ENCODE measurements around the gene ALS2.
"Not testable (repeated sequence)": the region's sequence is repeated elsewhere in the genome, so short reads cannot be mapped to it uniquely, and the experiment has no call there.

Gene ALS2

DNA sequence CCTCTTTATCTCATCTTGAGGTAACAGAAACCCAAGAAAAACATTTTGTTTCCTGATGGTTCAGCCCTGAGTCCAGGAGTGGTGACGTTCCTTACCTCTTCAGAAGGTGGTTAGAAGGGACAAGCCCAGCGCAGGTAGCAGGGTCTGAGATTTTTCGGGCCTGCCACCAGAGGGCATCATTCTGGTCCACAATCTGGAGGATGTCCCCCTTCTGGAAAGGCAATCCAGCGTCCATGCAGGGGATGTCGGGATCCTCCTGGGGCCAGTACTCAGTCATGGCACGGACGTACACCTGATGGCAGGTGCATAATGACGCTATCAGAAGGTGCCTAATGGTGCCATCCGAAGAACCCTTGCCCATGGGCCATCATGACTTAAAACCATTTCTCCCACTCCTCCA lies 100.0 kb downstream of the ALS2 start:
- H3K4me3 ChIP-seq (ENCODE audit: low read depth, low read length), result no peak overlapping the region

DNA sequence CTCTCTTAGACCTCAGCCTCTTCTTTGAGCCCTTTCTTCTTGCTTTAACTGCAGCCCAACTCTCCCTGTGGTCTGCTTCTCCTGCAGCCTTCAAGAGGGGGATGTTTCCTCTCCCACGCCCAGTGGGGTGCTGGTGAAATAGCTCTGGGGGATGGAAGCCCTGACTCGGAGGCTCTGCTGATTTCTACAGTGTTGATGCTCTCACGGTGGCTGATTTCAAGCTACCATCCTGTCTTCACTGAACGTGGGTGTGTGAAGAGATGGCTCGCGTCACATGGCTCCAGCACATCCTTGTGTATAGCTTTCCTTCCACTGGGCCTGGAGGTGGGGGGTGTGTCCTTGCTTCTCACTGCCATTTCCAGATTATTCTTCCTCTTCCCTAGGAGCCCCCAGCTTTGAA lies 102.3 kb downstream of the ALS2 start:
- no peak overlapping the region for H3K4me3 ChIP-seq (ENCODE audit: low read depth, low read length)

DNA sequence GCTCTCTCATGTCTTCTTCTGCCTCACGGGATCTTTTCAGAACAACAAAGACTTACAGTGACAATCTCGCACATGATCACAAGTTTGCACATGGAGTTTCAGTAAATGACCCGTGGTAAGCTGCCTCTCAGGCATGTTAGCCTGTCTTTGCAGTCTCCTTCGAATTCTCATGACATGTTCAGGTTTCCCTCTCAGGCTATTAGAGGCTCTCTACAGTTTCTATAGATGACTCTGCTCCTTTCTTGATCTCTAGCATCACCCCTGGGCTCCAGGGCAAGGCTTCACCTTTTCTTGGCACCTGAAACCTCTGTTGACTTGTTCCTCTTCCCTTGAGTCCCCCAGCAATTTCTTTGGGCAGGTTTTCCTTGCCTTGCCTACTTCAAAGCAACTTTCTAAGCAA lies 105.3 kb downstream of the ALS2 start:
- H3K4me3 ChIP-seq (ENCODE audit: low read depth, low read length), result no peak overlapping the region

DNA sequence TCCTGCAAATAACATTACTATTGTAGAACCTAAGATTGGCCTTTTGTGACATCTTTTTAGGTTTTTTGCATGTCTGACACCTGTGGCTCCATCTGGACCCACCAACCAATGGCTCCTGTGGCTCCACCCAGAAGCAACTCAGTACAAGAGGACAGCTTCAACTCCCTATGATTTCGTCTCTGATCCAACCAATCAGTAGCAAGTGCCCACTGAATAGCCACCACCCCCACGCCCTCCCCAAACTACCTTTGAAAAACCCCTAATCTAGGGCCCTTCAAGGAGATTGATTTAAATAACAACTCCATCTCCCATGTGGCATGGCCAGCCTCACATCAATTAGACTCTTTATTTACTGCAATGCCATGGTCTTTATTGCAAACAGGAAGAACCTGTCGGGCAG lies 105.9 kb downstream of the ALS2 start:
- H3K4me3 ChIP-seq (ENCODE audit: low read depth, low read length), result no peak overlapping the region

DNA sequence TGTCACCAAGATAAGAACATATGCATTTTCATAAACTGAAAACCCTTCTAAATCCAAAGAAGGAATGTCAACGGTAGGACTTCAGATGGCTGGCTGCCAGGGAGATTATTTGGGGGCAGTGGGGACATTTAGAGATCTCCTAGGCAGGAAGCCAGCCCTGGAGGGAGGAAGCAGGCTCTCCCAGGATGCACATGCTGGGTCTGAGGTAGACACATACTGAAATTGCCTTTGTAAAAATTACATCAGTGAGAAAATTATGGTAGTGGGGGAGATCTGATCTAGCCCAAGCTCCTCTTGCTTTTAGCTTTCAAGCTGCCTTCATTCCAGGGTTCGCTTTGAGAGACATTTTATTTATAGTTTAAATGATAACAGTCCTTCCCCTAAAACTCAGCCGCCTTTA lies 106.4 kb downstream of the ALS2 start:
- no peak overlapping the region for H3K4me3 ChIP-seq (ENCODE audit: low read depth, low read length)

DNA sequence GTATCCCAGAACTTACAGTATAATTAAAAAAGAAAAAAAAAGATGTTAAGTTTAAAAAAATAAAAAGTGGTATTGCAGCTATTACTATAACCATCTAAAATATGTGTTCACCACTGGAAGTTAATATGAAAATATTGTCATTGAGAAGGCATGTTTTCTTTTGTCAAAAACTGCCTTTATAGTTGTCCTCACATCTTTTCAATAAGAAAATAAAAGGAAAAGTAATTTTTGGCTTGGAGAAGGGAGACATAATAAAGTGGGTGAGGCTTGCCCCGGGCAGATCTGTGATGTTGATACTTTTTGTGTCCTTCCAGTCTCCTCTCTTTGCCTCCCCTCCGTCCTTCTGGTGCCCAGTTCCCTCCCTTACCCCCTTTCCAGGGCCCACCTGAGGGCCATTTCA lies 107.2 kb downstream of the ALS2 start:
- H3K4me3 ChIP-seq (ENCODE audit: low read depth, low read length), result no peak overlapping the region

DNA sequence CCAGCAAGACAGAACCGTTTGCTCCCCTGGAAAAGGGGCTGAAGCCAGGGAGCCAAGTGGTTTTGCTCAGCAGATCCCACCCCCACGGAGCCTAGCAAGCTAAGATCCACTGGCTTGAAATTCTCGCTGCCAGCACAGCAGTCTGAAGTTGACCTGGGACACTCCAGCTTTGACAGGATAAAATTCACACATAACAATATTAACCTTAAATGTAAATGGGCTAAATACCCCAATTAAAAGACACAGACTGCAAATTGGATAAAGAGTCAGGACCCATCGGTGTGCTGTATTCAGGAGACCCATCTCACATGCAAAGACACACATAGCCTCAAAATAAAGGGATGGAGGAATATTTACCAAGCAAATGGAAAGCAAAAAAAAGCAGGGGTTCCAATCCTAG lies 109.5 kb downstream of the ALS2 start:
- not testable (repeated sequence) for H3K4me3 ChIP-seq (ENCODE audit: low read depth, low read length)

DNA sequence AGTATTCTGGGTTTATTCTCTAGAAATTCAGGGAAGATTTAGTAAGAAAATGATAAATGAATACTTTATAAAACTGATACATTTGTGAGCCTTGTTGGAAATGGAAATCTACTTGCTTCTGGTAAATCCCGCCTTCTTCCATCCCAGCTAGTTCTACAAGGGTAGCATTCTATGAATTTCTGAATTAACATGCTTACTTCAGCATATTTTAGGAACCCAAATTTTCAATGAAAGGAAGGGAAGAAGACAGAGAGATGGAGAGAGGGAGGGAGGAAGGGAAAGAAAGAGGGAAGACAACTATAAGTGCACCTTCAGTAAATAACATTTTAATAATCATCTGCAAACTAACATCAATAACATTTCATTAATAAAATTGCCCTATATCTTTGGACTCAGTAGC lies 110.9 kb downstream of the ALS2 start:
- no peak overlapping the region for H3K4me3 ChIP-seq (ENCODE audit: low read depth, low read length)

DNA sequence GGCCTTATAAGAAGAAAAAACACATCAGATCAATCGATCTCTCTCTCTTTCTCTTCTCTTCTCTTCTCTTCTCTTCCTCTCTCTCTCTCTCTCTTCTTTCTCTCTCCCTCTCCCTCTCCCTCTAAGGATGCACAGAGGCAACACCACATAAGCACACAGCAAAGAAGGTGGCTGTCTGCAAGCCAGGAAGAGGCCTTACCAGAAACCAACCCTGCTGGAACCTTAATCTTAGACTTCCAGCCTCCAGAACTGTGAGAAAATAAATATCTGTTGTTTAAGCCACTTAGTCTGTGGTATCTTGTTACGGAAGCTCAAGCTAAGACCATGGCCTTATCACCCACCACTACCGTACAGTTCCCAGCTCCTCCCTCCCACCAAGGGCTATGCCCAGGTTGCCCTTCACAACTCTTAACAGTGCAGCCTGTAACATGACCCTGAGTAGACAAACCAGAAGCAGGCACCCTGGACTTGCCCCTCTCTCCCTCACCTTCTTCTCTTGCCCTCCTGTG lies 112.3 kb downstream of the ALS2 start:
- H3K4me3 ChIP-seq (ENCODE audit: low read depth, low read length), result no peak overlapping the region

DNA sequence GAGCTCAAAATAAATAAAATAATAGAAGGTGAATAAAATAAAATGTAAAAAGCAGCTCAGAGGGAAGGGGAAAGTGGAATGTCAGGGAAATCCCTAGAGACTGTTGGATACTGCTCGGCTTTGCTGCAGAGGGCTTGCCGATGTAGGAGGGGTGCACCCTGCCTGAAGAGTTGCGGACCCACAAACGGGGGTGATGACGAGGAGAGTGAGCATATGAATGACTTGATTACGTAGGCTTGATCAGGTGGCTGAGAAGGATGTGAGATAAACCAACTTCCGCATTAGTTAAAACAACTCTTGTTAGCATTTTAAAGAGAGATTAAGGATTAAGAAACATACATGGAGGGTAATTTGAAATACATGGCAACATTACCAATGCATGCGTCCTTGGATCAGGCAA lies 116.4 kb downstream of the ALS2 start:
- H3K4me3 ChIP-seq (ENCODE audit: low read depth, low read length), result no peak overlapping the region

DNA sequence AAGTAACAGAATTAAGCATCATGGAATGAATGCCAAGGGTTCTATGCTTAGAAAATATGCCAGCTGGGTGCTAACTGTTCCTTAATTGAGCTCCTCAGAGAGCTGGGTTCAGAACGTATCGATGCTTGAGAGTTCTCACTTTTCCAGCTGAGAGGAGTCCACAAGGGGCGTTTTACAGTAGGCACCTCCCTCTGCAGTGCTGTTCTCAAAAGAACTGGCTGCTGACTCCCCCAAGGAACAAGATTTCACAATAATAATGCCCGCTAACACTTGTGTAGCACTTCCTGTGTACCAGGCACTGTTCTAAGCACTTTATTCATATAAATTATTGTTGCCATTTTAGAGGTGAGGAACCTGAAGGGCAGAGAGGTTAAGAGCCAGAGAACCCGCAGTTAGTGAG lies 119.4 kb downstream of the ALS2 start:
- H3K4me3 ChIP-seq (ENCODE audit: low read depth, low read length), result no peak overlapping the region

DNA sequence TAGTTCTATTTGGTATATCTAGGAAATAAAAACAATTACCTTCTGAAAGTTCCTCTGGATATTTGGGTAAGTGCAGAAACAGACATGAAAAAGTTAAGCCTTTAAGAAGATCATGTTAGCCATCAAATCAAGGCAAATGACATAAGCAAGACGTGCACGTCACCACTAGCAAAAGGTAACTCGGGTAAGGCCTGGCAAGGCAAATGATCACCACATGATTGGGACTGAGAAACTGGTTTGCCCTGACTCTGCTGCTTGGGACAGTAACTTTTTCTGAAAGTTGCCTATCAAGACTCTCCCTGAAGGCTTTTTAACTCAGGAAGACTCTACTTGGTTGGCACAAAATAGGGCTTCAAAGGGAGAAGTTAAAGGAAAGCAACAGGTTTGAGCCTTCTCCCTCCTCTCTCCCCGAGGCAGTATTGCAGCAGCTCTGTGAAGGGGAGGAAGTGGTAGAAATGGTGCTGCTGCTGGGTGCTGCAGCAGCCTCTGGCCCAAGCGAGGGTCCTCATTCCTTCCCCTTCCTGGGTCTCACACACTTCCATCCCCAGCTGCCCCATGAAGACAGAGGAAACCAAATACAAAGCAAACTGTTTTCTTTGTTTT lies 120.3 kb downstream of the ALS2 start:
- H3K4me3 ChIP-seq (ENCODE audit: low read depth, low read length), result no peak overlapping the region

DNA sequence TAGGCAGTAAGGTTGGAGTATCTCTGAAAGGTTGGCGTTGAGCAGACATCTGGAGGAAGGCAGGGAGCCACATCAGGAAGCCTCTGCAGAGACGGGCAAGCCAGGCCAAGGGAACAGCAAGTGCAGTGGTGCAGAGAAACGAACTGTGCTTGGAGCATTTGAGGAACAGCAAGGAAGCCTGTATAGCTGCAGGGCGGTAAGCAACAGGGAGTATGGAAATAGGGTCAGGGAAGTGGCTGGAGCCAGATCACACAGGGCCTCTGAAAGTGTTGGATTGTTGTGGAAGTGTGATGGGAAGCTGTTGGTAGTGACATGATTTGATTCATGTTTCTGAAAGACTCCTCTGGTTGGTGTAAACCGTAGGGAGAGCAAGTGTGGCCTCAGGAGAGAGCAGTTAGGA lies 124.0 kb downstream of the ALS2 start:
- no peak overlapping the region for H3K4me3 ChIP-seq (ENCODE audit: low read depth, low read length)

DNA sequence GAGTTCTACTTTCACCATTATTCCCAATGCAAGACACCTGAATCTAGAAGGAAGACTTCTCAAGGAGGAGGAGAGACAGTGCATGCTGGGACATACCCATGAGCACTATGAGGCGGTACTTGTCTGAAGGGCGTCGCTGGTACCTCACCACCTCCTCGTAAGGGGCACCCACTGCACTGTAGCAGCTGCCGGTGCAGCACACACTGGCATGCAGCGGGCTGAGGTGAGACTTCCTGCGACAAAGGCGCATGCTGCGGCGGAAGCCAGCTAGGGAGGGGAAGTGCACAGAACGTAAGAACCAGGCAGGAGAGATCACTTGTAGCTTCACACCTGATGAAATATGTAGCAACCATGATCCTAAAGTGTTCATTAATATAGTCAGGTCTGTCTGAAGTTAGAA lies 124.6 kb downstream of the ALS2 start:
- no peak overlapping the region for H3K4me3 ChIP-seq (ENCODE audit: low read depth, low read length)

DNA sequence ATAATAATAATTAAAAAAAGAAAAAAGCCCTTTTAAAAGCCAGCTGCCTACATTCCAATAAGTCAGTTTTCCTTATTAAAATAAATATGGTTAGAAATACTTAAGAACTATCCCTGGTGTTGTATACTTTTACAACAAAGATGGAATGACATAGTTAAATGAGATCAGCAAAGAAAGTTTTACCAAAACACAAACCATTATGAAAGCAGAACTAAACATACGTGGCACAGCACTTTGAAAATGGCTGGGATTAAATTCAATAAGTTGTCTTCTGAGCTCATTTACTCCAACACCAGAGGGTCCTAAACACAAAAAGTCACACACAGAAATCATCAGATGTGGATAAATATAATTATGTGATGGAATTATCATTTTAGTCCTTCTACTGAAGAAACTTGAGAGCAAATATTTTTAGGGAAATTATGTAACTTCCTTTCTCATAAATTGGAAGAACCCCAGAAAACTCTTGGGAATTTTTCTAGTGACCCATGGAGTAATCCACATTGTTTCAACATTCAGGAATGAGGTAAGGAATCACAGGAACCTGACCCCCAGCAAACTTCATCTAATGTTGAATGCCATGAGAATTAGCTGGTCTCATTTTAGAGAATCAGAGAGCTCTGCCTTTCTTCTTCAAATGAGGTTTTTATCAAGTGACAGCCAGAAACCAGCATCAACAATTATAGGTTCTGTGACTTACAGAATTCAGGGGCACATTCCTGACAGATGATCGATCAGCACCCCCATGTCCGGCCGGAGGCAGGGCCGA lies 125.9 kb downstream of the ALS2 start:
- H3K4me3 ChIP-seq (ENCODE audit: low read depth, low read length), result no peak overlapping the region

DNA sequence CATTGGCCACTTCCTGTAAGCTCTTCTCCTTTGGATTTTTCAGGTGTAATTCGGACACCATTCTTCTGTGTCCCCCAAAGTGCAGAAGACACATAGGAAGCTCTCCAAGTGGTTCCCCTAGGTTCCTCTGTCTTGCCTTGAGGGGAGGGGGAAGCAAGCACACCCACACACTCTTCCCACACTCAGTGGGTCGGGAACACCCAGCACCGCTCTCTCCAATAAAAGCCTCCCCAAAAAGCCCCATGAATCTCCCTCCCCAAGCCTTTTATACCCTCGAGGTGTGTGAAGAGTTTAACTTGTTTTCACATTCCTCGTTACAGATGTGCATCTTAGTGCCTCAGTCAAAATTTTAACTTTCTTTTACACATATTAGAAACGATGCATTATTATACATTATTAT lies 127.5 kb downstream of the ALS2 start:
- no peak overlapping the region for H3K4me3 ChIP-seq (ENCODE audit: low read depth, low read length)
